Hepatocyte (in vitro differentiated cells): ENCODE data around the gene SETBP1.

Experiments used
- EZH2 ChIP-seq: fragments of 200-600 bp; sonication (generic); IDR thresholded peaks from 2 replicates; pipeline ENCODE4 v1.6.1; 2016; ENCODE audit warnings: antibody characterized with exemption, mild to moderate bottlenecking, borderline replicate concordance
- TF ChIP-seq, protein P1 (sequence below): fragments of 200-600 bp; sonication (generic); IDR thresholded peaks from 2 replicates; pipeline ENCODE4 v1.5.1; 2016; ENCODE audit warnings: antibody characterized with exemption, mild to moderate bottlenecking; ENCODE audit not compliant: poor library complexity

DNA sequence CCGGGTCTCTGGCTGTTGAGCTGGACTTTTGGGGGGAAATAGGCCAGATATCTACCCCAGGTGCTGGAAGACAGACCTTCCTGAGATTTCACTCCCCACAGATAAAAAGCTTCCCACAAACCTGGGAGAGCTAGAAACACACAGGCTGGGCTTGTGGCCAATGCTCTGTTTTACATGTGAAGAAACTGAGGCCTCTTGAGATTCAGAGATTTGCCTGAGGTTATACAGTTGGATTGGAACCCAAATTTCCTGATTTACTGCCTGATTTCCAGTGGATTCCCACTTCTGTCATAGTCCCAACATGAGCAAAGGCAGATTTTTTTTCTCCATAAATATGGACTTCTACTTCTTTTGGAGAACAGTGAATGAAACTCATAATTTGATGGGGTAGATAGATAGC lies 360.2 kb downstream of the SETBP1 start:
- TF ChIP-seq, protein P1, sequence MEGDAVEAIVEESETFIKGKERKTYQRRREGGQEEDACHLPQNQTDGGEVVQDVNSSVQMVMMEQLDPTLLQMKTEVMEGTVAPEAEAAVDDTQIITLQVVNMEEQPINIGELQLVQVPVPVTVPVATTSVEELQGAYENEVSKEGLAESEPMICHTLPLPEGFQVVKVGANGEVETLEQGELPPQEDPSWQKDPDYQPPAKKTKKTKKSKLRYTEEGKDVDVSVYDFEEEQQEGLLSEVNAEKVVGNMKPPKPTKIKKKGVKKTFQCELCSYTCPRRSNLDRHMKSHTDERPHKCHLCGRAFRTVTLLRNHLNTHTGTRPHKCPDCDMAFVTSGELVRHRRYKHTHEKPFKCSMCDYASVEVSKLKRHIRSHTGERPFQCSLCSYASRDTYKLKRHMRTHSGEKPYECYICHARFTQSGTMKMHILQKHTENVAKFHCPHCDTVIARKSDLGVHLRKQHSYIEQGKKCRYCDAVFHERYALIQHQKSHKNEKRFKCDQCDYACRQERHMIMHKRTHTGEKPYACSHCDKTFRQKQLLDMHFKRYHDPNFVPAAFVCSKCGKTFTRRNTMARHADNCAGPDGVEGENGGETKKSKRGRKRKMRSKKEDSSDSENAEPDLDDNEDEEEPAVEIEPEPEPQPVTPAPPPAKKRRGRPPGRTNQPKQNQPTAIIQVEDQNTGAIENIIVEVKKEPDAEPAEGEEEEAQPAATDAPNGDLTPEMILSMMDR: no peak
- no peak for TF ChIP-seq EZH2
